Hematopoietic multipotent progenitor cell treated with erythropoietin and hydrocortisone succinate and interleukin-3 and kit ligand, for 6 days (in vitro differentiated cells): ENCODE data around the gene TMEM88.
A peak's percentile ranks its signal among the peaks of the same experiment; 100 is the strongest.

Experiments used
- DNase-seq: peaks from one replicate; pipeline ENCODE4 v3.0.0-alpha.2; 2015

The TMEM88 gene

DNA sequence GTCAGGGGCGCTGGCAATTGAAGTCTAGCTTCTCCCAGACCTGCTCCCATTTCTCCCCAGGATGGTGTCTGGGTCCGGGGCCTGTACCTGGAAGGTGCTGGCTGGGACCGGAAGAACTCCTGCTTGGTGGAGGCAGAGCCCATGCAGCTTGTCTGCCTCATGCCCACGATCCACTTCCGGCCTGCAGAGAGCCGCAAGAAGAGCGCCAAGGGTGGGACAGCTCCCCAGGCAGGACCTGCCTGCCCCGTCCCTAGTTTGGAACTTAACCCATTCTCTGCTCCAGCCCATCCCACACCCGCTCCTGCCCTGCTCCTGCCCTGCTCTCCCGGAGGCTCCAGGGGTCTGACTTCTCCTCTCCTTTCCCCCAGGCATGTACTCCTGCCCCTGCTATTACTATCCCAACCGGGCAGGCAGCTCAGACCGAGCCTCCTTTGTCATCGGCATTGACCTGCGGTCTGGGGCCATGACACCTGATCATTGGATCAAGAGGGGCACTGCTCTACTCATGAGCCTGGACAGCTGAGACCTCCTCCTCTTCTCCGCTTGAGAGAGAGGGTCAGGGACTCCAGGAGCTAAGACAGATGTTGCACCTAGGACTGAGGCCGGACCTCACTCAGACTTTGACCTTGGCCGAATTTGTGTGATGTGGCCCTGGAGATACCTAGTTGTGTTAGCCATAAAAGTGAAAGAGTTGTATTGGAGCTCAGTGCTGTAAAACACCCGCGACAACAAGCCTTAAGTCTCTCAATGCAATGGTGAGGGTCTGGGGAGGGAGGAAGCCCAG lies 21.7 kb upstream of the TMEM88 start:
- DNase-seq = no peak

- peak; percentile 98 for DNase-seq
Measured at GRCh38 chr17:7833795-7834541, 20.9 kb upstream of the TMEM88 start, which contains the start of gene KDM6B. Gene KDM6B, plus strand, starts transcription at chr17:7834217. Its CDS starts 11,338 bp downstream, at chr17:7845555.

GRCh38 chr17:7834542-7834956 lies 20.3 kb upstream of the TMEM88 start:
- DNase-seq = no peak

- DNase-seq = peak; percentile 97
Measured at GRCh38 chr17:7834957-7835813, 19.7 kb upstream of the TMEM88 start.

GRCh38 chr17:7835814-7836595 lies 18.9 kb upstream of the TMEM88 start:
- no peak for DNase-seq

- DNase-seq = peak; percentile 98
Measured at GRCh38 chr17:7836596-7837407, 18.1 kb upstream of the TMEM88 start.

GRCh38 chr17:7837408-7838088 lies 17.3 kb upstream of the TMEM88 start:
- peak; percentile 59 for DNase-seq

DNA sequence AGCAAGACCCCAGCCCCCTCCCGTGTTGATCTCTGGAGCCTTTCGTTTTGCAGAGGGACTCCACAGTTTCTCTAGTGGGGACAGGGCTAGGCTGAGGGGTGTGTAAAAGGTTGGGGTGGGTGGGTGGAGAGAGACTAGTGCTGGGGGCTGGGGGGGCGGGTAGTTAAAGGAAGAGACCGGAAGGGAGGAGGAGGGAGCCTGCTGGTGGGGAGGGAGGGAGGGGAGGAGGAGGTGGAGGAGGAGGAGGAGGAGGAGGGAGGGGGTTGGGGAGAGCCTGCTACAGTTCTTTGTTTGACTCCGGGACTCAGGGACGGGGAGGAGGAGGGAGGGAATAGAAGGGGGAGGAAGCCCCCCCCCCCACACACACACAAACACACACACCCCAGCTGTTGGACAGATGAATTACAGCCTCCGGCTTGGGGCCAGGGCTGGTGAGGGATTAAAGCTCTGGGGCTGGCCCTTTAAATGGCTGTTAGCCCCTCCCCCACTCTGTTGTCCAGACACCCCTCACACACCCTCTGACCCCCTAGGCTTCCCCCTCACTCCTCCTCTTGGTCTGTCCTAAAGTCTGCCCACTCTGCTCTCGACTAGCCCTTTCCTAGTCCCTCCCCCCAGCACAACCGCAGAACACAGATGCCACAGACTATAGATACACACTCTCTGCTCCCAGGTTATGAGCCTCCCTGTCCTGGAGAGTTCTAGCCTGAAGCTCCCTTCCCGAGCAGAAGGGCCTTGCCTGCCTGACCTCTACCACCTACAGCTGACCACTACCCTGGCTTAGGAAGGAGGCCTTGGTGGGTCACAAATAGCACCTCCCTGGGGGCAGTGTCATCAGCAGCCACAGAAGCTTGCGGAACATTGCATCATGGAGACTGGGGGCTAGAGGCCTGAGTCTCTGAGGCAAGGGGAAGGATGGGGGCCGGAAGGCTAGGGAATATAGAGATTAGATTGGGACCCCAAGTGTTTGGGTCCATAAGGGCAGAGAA lies 16.5 kb upstream of the TMEM88 start:
- peak; percentile 88 for DNase-seq

- peak; percentile 64 for DNase-seq
Measured at GRCh38 chr17:7839190-7839875, 15.5 kb upstream of the TMEM88 start.

DNA sequence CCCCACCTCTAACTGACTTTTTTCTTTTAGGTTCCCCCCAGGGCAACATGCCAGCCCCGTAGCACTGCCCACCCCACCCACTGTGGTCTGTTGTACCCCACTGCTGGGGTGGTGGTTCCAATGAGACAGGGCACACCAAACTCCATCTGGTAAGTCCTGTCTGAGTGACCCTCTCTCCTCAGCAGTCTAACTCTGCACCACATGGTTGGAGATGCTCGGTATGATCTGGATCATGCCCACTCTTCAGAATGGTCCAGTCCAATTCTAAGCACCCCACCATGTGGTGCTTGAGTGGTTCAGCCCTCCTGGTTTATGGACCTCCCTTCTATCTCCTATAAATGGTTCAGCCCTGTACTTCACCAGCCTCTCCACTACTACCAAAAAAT lies 15.0 kb upstream of the TMEM88 start:
- peak; percentile 88 for DNase-seq

DNA sequence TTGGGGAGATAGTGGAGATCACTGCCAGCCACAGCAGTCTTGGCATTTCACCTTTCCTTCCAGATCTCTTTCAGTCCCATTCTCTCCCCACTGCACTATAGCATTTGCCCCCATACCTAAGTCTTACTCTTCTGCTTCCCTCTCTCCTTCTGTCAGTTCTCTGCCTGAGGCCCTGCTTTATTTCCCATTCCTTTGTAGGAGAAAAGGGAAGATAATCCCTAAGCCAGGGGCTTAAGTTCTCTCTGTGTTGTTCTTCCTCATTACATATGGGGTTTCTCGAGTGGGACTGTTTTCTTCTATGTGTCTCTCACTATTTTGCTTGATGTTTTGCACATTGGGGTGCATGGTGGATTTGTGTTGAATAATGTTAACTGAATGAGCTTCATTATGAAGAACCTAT lies 14.4 kb upstream of the TMEM88 start:
- no peak for DNase-seq

- DNase-seq = no peak
Measured at GRCh38 chr17:7840875-7841274, 14.0 kb upstream of the TMEM88 start.

DNA sequence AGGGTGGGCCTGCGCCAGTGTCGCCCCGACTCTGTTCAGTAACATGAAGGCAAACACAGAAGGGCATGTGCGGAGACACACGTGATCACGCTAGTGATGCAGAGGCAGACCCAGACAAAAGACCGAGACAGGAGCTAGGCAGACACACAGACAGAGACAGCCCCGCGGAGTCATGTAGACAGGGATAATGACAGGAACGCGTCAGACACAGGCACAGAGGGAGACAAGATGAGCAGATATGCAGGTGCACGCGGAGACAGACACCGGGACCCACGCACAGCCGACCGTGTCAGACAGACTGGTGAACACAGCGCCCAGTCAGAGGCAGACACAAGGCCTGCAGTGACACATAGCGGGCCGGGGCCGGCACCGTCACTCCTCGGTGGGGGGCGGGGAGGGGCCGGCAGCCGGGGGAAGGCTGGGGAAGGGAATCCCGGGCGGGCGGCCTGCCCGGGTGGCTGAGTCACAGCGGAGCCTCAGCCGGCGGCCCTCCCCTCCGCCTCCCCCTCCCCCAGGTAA lies 13.4 kb upstream of the TMEM88 start:
- peak; percentile 84 for DNase-seq

DNA sequence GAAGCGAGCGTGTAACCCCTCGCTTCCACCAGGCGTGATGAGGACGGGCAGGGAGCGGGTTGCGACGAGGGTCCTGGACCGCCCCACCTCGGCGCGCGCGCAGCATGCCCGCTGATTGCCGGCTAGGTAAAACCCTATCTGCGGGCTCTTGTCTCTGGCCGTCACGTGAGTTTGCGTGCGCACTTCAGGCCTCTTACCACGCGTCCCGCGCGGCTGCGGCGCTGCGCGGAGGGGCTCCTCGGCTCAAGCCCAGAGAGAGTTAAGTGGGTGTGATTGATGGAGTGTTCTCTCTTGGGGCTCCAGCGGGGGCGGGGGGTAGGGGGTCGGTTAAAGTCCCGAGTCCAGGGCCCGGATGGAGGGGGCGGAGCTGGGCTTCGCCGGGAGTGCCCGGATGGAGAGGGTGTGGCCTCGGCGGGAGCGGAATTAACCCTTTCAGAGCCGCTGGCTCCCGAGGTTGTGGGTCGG lies 12.9 kb upstream of the TMEM88 start:
- DNase-seq = peak; percentile 92

GRCh38 chr17:7842380-7843256 lies 12.2 kb upstream of the TMEM88 start:
- DNase-seq = peak; percentile 64

- no peak for DNase-seq
Measured at GRCh38 chr17:7843257-7843535, 11.7 kb upstream of the TMEM88 start.

DNA sequence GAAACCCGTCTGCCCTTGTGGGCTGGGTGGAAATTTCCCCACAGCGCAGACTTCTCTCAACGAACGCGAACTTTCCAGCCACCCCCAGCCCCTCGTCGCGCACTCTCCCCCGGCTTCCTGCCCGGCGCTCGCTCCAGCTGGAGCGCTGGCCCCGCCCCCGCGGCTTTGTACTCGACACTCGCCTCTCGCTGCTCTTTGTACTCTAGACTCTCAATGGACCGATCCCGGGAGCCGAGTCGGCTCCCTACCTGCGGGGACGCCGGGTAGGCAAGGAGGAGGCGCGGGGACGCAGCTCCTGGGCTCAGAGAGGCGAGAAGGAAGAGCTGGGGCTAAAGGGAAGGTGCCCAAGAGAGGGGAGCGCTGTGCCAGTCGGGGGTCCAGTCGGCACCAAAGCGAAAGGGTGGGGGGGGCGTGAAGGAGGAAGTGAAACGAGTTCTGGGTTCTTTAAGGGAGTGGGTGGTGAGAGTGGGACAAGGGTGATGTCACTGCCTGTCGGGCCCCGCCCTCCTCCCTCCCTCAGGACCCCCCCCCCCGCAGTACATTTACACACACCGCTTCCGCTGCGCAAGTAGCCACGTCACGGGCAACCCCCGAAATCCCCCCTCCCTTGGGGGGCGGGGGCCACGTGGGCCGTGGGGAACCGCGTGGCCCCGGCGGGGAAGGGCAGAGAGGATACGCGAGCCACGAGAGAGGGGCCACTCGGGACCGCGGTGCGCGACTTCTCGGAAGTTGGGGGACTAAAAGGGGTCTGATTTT lies 11.2 kb upstream of the TMEM88 start:
- peak; percentile 87 for DNase-seq
